ENCODE measurements around the gene SPINT1. TPM values are rescaled to one million over a fixed set of nuclear protein-coding genes. Genes with fewer than 3 reads are reported as not detected.

SPINT1 gene, protein sequence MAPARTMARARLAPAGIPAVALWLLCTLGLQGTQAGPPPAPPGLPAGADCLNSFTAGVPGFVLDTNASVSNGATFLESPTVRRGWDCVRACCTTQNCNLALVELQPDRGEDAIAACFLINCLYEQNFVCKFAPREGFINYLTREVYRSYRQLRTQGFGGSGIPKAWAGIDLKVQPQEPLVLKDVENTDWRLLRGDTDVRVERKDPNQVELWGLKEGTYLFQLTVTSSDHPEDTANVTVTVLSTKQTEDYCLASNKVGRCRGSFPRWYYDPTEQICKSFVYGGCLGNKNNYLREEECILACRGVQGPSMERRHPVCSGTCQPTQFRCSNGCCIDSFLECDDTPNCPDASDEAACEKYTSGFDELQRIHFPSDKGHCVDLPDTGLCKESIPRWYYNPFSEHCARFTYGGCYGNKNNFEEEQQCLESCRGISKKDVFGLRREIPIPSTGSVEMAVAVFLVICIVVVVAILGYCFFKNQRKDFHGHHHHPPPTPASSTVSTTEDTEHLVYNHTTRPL
- total RNA-seq = 1 to 10 TPM in 3 of 9 donors, under 1 TPM in 5, not detected in 1; 0.20 to 3.4 (median 0.76) TPM
- polyA plus RNA-seq = under 1 TPM; 0.11 to 0.39 TPM
- long read RNA-seq, donor 1 = 0 reads
- long read RNA-seq, donor 2, partial matches to known transcripts = 0 of 3 reads
- long read RNA-seq, donor 2, other reads (novel, unspliced or antisense) = 1 of 3 reads
- long read RNA-seq, donor 3 = 0 reads

DNA sequence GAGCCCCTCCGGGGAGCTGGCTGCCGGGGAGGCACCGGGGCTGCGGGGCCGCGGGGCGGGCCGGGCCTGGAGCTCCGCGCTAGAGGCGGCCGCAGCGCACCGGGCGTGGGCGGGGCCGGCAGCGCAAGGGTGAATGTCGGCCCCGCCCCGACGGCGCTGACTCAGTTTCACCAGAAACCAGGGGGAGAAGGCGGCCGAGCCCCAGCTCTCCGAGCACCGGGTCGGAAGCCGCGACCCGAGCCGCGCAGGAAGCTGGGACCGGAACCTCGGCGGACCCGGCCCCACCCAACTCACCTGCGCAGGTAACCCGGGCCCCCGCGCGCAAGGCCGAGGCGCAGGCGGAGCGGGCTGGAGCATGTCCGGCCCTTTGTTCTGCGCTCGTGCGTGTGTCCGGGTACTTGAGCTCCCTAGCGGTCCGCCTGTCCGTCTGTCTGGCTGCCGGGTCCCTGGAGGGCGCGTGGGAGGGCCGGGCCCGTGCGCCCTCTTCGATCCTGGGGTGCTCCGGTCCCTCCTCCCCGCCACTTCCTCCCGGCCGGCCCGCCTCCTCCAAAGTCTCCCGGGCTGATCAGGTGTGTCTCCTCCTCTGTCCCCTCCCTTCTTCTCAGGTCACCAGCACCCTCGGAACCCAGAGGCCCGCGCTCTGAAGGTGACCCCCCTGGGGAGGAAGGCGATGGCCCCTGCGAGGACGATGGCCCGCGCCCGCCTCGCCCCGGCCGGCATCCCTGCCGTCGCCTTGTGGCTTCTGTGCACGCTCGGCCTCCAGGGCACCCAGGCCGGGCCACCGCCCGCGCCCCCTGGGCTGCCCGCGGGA, at the start of gene SPINT1:
Gene SPINT1 (plus strand): TSS at position 164 of the 811 bp plus-strand sequence. CDS start 507 bp downstream, at position 671.
- H3K4me1 ChIP-seq = peaks cover 0 to 37% (median 10%) of the 10 kb centered on the region in 12 donors
- peak within 1 kb of the TSS; percentile 26 to 68 (median 50) for H3K4me3 ChIP-seq
- no peak within 1 kb of the TSS for H3K27ac ChIP-seq
- ATAC-seq = peak in 2 of 4 donors; percentile 26 to 34
- no peaks in the 10 kb centered on the region for H3K9me3 ChIP-seq
- peaks cover 9 to 40% (median 19%) of the 10 kb centered on the region in 9 donors for H3K27me3 ChIP-seq
- TF ChIP-seq POLR2A (IDR thresholded peaks at IDR 0.05) = no peak
- TF ChIP-seq, protein P1, sequence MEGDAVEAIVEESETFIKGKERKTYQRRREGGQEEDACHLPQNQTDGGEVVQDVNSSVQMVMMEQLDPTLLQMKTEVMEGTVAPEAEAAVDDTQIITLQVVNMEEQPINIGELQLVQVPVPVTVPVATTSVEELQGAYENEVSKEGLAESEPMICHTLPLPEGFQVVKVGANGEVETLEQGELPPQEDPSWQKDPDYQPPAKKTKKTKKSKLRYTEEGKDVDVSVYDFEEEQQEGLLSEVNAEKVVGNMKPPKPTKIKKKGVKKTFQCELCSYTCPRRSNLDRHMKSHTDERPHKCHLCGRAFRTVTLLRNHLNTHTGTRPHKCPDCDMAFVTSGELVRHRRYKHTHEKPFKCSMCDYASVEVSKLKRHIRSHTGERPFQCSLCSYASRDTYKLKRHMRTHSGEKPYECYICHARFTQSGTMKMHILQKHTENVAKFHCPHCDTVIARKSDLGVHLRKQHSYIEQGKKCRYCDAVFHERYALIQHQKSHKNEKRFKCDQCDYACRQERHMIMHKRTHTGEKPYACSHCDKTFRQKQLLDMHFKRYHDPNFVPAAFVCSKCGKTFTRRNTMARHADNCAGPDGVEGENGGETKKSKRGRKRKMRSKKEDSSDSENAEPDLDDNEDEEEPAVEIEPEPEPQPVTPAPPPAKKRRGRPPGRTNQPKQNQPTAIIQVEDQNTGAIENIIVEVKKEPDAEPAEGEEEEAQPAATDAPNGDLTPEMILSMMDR (IDR thresholded peaks at IDR 0.05) = no peak
- 1 to 2% (median 1%) methylated on average over 16 to 89 of the region's 89 CpGs for WGBS, 4 donors
- intact Hi-C loops (cut with DNase I) = no loop called here
- DNase-seq = peak in 1 of 5 donors; percentile 61
- no peaks in the 10 kb centered on the region for H3K36me3 ChIP-seq

- ATAC-seq = no peak
- Histone ChIP-seq H3K36me3 (peaks cover 0 to 32% (median 16%) of the 10 kb centered on the region in 9 donors), H3K27ac (no peak overlapping the region), H3K4me3 (no peak overlapping the region), H3K4me1 (peaks cover 0 to 40% (median 7%) of the 10 kb centered on the region in 12 donors), H3K9me3 (no peaks in the 10 kb centered on the region), H3K27me3 (no peaks in the 10 kb centered on the region)
- intact Hi-C loops (cut with DNase I) = no loop called here
- DNase-seq = no peak
- 59 to 74% (median 64%) methylated on average over 2 of the region's 2 CpGs for WGBS, 4 donors
- no peak for TF ChIP-seq POLR2A (IDR thresholded peaks at IDR 0.05)
- TF ChIP-seq, protein P1 (IDR thresholded peaks at IDR 0.05) = no peak
Measured at GRCh38 chr15:40796041-40796440, 47.8 kb upstream of the SPINT1 start.

DNA sequence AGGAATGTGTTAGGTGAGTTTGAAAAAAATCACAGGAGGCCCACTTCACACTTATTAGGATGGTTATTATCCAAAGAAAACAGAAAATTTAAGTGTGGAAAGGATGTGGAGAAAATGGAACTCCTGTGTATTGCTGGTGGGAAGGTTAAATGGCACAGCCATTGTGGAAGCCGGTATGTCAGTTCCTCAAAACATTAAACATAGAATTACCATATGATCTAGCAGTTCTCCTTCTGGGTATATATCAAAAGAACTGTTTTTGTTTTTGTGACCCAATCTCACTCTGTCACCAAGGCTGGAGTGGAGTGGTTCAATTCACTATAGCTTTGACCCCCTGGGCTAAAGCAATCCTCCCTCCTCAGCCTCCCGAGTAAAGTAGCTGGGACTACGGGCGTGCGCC, 47.3 kb upstream of the SPINT1 start:
- Histone ChIP-seq H3K4me1 (peaks cover 0 to 40% (median 7%) of the 10 kb centered on the region in 12 donors), H3K27me3 (no peaks in the 10 kb centered on the region), H3K36me3 (peaks cover 0 to 28% (median 11%) of the 10 kb centered on the region in 9 donors), H3K4me3 (no peak overlapping the region), H3K27ac (no peak overlapping the region), H3K9me3 (no peaks in the 10 kb centered on the region)
- intact Hi-C loops (cut with DNase I) = no loop called here
- DNase-seq (no peak), ATAC-seq (no peak)
- 93 to 95% (median 94%) methylated on average over 5 of the region's 5 CpGs for WGBS, 4 donors
- no peak for TF ChIP-seq POLR2A (IDR thresholded peaks at IDR 0.05)
- TF ChIP-seq, protein P1 (IDR thresholded peaks at IDR 0.05) = no peak
